ENCODE results near the gene CDH12. TPM values are rescaled to one million over a fixed set of nuclear protein-coding genes. Genes with fewer than 3 reads are reported as not detected.
"Not testable (repeated sequence)": the region's sequence is repeated elsewhere in the genome, so short reads cannot be mapped to it uniquely, and the experiment has no call there.

Gene CDH12
- total RNA-seq, 3 donors from 2014 or later = 0.33 to 2.6 (median 1.1) TPM

GRCh38 chr5:22542340-22542739 lies 310.8 kb downstream of the CDH12 start:
- intact Hi-C loops (cut with DNase I; ENCODE audit: low total_unique reads) = no loop called here

GRCh38 chr5:22541037-22541436 lies 312.1 kb downstream of the CDH12 start:
- intact Hi-C loops (cut with DNase I; ENCODE audit: low total_unique reads) = no loop called here
- Histone ChIP-seq H3K27me3 (no peaks in the 10 kb centered on the region), H3K27ac (no peak overlapping the region), H3K9me3 (no peaks in the 10 kb centered on the region), H3K4me1 (no peaks in the 10 kb centered on the region), H3K36me3 (no peaks in the 10 kb centered on the region), H3K4me3 (no peak overlapping the region)
- DNase-seq (ENCODE audit: low spot score in 2 of 2) = no peak
- TF ChIP-seq POLR2A (IDR thresholded peaks at IDR 0.05) (no peak), POLR2AphosphoS5 (IDR thresholded peaks at IDR 0.05) (no peak), CTCF (IDR thresholded peaks at IDR 0.05) (no peak)

More at GRCh38 chr5:22542340-22542739, 310.8 kb downstream of the CDH12 start:
- no peak for DNase-seq (ENCODE audit: low spot score in 2 of 2)
- Histone ChIP-seq H3K36me3 (no peaks in the 10 kb centered on the region), H3K4me3 (no peak overlapping the region), H3K9me3 (no peaks in the 10 kb centered on the region), H3K27ac (no peak overlapping the region), H3K4me1 (no peaks in the 10 kb centered on the region), H3K27me3 (no peaks in the 10 kb centered on the region)
- no peak for TF ChIP-seq POLR2AphosphoS5 (IDR thresholded peaks at IDR 0.05)
- no peak for TF ChIP-seq POLR2A (IDR thresholded peaks at IDR 0.05)
- no peak for TF ChIP-seq CTCF (IDR thresholded peaks at IDR 0.05)

- Histone ChIP-seq H3K27ac (no peak overlapping the region), H3K36me3 (no peaks in the 10 kb centered on the region), H3K27me3 (no peaks in the 10 kb centered on the region), H3K9me3 (no peaks in the 10 kb centered on the region), H3K4me3 (no peak overlapping the region), H3K4me1 (no peaks in the 10 kb centered on the region)
- intact Hi-C loops (cut with DNase I; ENCODE audit: low total_unique reads) = no loop called here
- DNase-seq (ENCODE audit: low spot score in 2 of 2) = no peak
- TF ChIP-seq CTCF (IDR thresholded peaks at IDR 0.05) (no peak), POLR2AphosphoS5 (IDR thresholded peaks at IDR 0.05) (no peak), POLR2A (IDR thresholded peaks at IDR 0.05) (no peak)
Measured at GRCh38 chr5:22539762-22540161, 313.4 kb downstream of the CDH12 start.

GRCh38 chr5:22531986-22532385 lies 321.2 kb downstream of the CDH12 start:
- no peaks in the 10 kb centered on the region for H3K36me3 ChIP-seq
- H3K4me1 ChIP-seq = no peaks in the 10 kb centered on the region
- no peak overlapping the region for H3K4me3 ChIP-seq
- H3K9me3 ChIP-seq = no peaks in the 10 kb centered on the region
- TF ChIP-seq POLR2AphosphoS5 (IDR thresholded peaks at IDR 0.05) (no peak), CTCF (IDR thresholded peaks at IDR 0.05) (no peak), POLR2A (IDR thresholded peaks at IDR 0.05) (no peak)
- no peak overlapping the region for H3K27ac ChIP-seq
- no peaks in the 10 kb centered on the region for H3K27me3 ChIP-seq
- DNase-seq (ENCODE audit: low spot score in 2 of 2) = no peak
- intact Hi-C loops (cut with DNase I; ENCODE audit: low total_unique reads) = no loop called here

GRCh38 chr5:22521521-22521920 lies 331.6 kb downstream of the CDH12 start:
- DNase-seq (ENCODE audit: low spot score in 2 of 2) = no peak
- TF ChIP-seq POLR2AphosphoS5 (IDR thresholded peaks at IDR 0.05) (no peak), CTCF (IDR thresholded peaks at IDR 0.05) (no peak), POLR2A (IDR thresholded peaks at IDR 0.05) (no peak)
- H3K4me1 ChIP-seq = no peaks in the 10 kb centered on the region
- no peak overlapping the region for H3K4me3 ChIP-seq
- H3K36me3 ChIP-seq = no peaks in the 10 kb centered on the region
- intact Hi-C loops (cut with DNase I; ENCODE audit: low total_unique reads) = no loop called here
- no peak overlapping the region for H3K27ac ChIP-seq
- no peaks in the 10 kb centered on the region for H3K27me3 ChIP-seq
- H3K9me3 ChIP-seq = no peaks in the 10 kb centered on the region

- intact Hi-C loops (cut with DNase I; ENCODE audit: low total_unique reads); H3K9me3 ChIP-seq; DNase-seq (ENCODE audit: low spot score in 2 of 2); H3K27ac ChIP-seq; H3K4me3 ChIP-seq; H3K4me1 ChIP-seq; H3K36me3 ChIP-seq; H3K27me3 ChIP-seq: not testable (repeated sequence)
Measured at GRCh38 chr5:22516497-22516896, 336.6 kb downstream of the CDH12 start.
